ENCODE data around the gene CFAP46. TPM values are rescaled to one million over a fixed set of nuclear protein-coding genes. Genes with fewer than 3 reads are reported as not detected.
"Not testable (repeated sequence)": the region's sequence is repeated elsewhere in the genome, so short reads cannot be mapped to it uniquely, and the experiment has no call there.

The CFAP46 gene
- total RNA-seq, 2 experiments from 2014 or later, result not detected

DNA sequence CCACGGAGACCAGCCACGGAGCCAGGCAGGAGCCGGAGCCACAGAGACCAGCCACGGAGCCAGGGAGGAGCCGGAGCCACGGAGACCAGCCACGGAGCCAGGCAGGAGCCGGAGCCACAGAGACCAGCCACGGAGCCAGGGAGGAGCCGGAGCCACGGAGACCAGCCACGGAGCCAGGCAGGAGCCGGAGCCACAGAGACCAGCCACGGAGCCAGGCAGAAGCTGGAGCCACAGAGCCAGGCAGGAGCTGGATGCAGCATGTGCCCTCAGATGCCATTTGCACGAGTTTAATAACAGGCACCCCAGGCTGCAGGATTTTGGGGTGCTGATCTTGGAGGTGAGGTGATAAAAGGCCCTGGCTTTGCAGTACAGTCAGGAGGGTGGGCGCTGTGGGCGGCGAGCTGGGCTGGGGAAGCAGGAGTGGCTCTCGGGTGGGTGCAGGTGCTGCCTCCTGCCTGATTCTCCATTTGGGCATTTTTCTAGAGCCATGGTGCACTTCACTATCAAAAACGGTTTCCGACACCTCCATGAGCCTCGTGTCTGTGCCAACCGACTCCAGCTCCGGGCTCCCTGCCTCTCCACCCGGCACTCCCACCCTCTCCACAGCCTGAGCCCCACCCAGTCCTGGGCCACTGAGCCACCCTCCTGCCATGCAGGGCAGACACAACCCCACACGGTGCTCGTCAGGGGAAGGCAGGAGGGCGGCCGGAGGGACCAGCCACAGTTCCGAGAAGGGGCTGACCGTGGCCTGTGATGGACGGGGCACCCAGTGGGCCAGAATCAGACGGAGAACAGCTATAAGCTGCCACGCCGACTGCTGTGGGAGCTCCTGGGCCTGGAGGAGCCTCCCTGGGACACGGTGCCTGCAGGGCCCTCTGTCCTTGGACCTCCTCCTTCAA is 115.6 kb downstream of the CFAP46 start:
- POLR2A ChIA-PET, result no interaction called here
- H3K79me2 ChIP-seq (ENCODE audit: insufficient read depth, low read depth, low read length), result no peaks in the 10 kb centered on the region
- H3K27ac ChIP-seq (ENCODE audit: low read depth, low read length, poor library complexity, severe bottlenecking), result no peak overlapping the region
- H3K36me3 ChIP-seq (ENCODE audit: insufficient read depth, low read length), result no peaks in the 10 kb centered on the region
- no peak overlapping the region for H3K4me3 ChIP-seq (ENCODE audit: low read depth, low read length, poor library complexity, severe bottlenecking)
- intact Hi-C loops (cut with micrococcal nuclease; ENCODE audit: unreplicated experiment), result no loop called here
- H3K4me2 ChIP-seq (ENCODE audit: low read length), result no peak overlapping the region
- CTCF ChIA-PET (ENCODE audit: unreplicated experiment), result no interaction called here
- 0 out of 2 replicates have a peak, but pooled peaks cover 11% of the 10 kb centered on the region for H3K9me3 ChIP-seq (ENCODE audit: low read length)
- H3K9me2 ChIP-seq (ENCODE audit: insufficient read depth, low read length), result no peaks in the 10 kb centered on the region
- DNase-seq (ENCODE audit: low spot score), result no peak
- no peak overlapping the region for H2AFZ ChIP-seq (ENCODE audit: low read length)
- no TSS peak for BruUV-seq (replicated peaks)
- H4K20me1 ChIP-seq (ENCODE audit: insufficient read depth, low read length), result no peaks in the 10 kb centered on the region
- TF ChIP-seq, protein P1, sequence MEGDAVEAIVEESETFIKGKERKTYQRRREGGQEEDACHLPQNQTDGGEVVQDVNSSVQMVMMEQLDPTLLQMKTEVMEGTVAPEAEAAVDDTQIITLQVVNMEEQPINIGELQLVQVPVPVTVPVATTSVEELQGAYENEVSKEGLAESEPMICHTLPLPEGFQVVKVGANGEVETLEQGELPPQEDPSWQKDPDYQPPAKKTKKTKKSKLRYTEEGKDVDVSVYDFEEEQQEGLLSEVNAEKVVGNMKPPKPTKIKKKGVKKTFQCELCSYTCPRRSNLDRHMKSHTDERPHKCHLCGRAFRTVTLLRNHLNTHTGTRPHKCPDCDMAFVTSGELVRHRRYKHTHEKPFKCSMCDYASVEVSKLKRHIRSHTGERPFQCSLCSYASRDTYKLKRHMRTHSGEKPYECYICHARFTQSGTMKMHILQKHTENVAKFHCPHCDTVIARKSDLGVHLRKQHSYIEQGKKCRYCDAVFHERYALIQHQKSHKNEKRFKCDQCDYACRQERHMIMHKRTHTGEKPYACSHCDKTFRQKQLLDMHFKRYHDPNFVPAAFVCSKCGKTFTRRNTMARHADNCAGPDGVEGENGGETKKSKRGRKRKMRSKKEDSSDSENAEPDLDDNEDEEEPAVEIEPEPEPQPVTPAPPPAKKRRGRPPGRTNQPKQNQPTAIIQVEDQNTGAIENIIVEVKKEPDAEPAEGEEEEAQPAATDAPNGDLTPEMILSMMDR (conservative IDR thresholded peaks at IDR 0.05; ENCODE audit: low read length), result no peak
- TF ChIP-seq EZH2phosphoT487 (IDR thresholded peaks at IDR 0.05; ENCODE audit: borderline replicate concordance, low read depth, low read length), result no peak
- H3K4me1 ChIP-seq (ENCODE audit: insufficient read depth, low read length, poor library complexity, severe bottlenecking), result no peaks in the 10 kb centered on the region

DNA sequence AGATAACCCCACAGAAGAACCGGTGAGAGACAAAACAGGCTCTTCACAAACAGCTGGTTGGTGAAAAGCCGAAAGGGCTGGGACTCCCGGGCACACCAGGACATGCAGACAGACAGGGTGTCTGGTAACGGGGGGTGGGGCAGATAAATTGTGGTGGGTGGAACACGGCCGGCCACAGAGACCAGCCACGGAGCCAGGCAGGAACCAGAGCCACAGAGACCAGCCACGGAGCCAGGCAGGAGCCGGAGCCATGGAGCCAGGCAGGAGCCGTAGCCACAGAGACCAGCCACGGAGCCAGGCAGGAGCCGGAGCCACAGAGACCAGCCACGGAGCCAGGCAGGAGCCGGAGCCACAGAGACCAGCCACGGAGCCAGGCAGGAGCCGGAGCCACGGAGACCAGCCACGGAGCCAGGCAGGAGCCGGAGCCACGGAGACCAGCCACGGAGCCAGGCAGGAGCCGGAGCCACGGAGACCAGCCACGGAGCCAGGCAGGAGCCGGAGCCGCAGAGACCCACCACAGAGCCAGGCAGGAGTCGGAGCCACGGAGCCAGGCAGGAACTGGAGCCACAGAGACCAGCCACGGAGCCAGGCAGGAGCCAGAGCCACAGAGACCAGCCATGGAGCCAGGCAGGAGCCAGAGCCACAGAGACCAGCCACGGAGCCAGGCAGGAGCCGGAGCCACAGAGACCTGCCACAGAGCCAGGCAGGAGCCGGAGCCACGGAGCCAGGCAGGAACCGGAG is 116.4 kb downstream of the CFAP46 start:
- H2AFZ ChIP-seq (ENCODE audit: low read length); POLR2A ChIA-PET; H3K27ac ChIP-seq (ENCODE audit: low read depth, low read length, poor library complexity, severe bottlenecking); H3K79me2 ChIP-seq (ENCODE audit: insufficient read depth, low read depth, low read length); DNase-seq (ENCODE audit: low spot score); H3K4me3 ChIP-seq (ENCODE audit: low read depth, low read length, poor library complexity, severe bottlenecking); H3K4me1 ChIP-seq (ENCODE audit: insufficient read depth, low read length, poor library complexity, severe bottlenecking); H3K4me2 ChIP-seq (ENCODE audit: low read length); intact Hi-C loops (cut with micrococcal nuclease; ENCODE audit: unreplicated experiment); H3K9me2 ChIP-seq (ENCODE audit: insufficient read depth, low read length); H4K20me1 ChIP-seq (ENCODE audit: insufficient read depth, low read length); CTCF ChIA-PET (ENCODE audit: unreplicated experiment); BruUV-seq (replicated peaks); H3K36me3 ChIP-seq (ENCODE audit: insufficient read depth, low read length): not testable (repeated sequence)
- 0 out of 2 replicates have a peak, but pooled peaks cover 11% of the 10 kb centered on the region for H3K9me3 ChIP-seq (ENCODE audit: low read length)

DNA sequence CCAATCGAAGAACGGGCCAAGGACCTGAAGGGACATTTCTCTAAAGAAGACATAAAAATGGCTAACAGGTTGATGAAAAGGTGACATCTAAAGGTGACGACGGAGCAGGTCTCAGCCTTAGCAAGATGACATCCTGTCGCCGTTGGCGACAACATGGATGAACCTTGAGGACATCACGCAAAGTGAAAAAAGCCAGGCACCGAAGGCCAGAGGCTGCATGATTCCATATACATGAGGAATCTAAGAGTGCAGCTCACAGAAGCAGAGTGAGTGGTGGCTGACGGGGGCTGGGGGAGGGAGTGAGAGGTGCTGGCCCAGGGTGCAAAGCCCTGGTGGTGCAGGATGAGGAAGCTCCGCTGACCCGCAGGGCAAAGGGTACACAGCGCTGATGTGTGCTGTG is 122.3 kb downstream of the CFAP46 start:
- POLR2A ChIA-PET, result no interaction called here
- Histone ChIP-seq H3K4me2 (ENCODE audit: low read length) (no peak overlapping the region), H3K4me3 (ENCODE audit: low read depth, low read length, poor library complexity, severe bottlenecking) (no peak overlapping the region), H4K20me1 (ENCODE audit: insufficient read depth, low read length) (no peaks in the 10 kb centered on the region), H2AFZ (ENCODE audit: low read length) (no peak overlapping the region), H3K9me3 (ENCODE audit: low read length) (no peaks in the 10 kb centered on the region), H3K79me2 (ENCODE audit: insufficient read depth, low read depth, low read length) (no peaks in the 10 kb centered on the region), H3K4me1 (ENCODE audit: insufficient read depth, low read length, poor library complexity, severe bottlenecking) (no peaks in the 10 kb centered on the region), H3K27ac (ENCODE audit: low read depth, low read length, poor library complexity, severe bottlenecking) (no peak overlapping the region), H3K36me3 (ENCODE audit: insufficient read depth, low read length) (no peaks in the 10 kb centered on the region), H3K9me2 (ENCODE audit: insufficient read depth, low read length) (no peaks in the 10 kb centered on the region)
- no TSS peak for BruUV-seq (replicated peaks)
- intact Hi-C loops (cut with micrococcal nuclease; ENCODE audit: unreplicated experiment), result no loop called here
- TF ChIP-seq, protein P1 (conservative IDR thresholded peaks at IDR 0.05; ENCODE audit: low read length), result no peak
- no peak for TF ChIP-seq EZH2phosphoT487 (IDR thresholded peaks at IDR 0.05; ENCODE audit: borderline replicate concordance, low read depth, low read length)
- CTCF ChIA-PET (ENCODE audit: unreplicated experiment), result interaction anchor here (0.6 kb wide), 1 partner anchor 785 kb away, joined by 8 read pairs; no protein-coding TSS in a partner anchor
- no peak for DNase-seq (ENCODE audit: low spot score)
